Effector memory CD4-positive, alpha-beta T cell (primary cell): ENCODE measurements around the gene EMILIN2.
"Not testable (repeated sequence)": the region's sequence is repeated elsewhere in the genome, so short reads cannot be mapped to it uniquely, and the experiment has no call there.

ENCODE experiments used
- DNase-seq, 3 donors: peaks; one replicate each; pipeline ENCODE4 v3.0.0-alpha.2; 2020
- H3K27ac ChIP-seq: 2 replicates; pipeline ENCODE4 v1.7.0; 2013; ENCODE audit warnings: mild to moderate bottlenecking, low read length, moderate library complexity; ENCODE audit not compliant: insufficient read depth, poor library complexity, severe bottlenecking
- H3K27me3 ChIP-seq: replicated peaks from 2 replicates; pipeline ENCODE4 v1.7.0; 2013; ENCODE audit warnings: mild to moderate bottlenecking, low read length; ENCODE audit not compliant: insufficient read depth, control insufficient read depth, poor library complexity, severe bottlenecking
- H3K36me3 ChIP-seq: 2 replicates; pipeline ENCODE4 v1.7.0; 2013; ENCODE audit warnings: mild to moderate bottlenecking, low read length, moderate library complexity; ENCODE audit not compliant: control insufficient read depth, insufficient read depth
- H3K4me1 ChIP-seq: 2 replicates; pipeline ENCODE4 v1.7.0; 2013; ENCODE audit warnings: low read length, mild to moderate bottlenecking; ENCODE audit not compliant: control insufficient read depth, insufficient read depth, poor library complexity, severe bottlenecking
- H3K4me3 ChIP-seq: 2 replicates; pipeline ENCODE4 v1.7.0; 2013; ENCODE audit warnings: low read length, low read depth, mild to moderate bottlenecking; ENCODE audit not compliant: insufficient read depth, poor library complexity, severe bottlenecking
- H3K9me3 ChIP-seq: 2 replicates; pipeline ENCODE4 v1.7.0; 2013; ENCODE audit warnings: mild to moderate bottlenecking, low read length, moderate library complexity; ENCODE audit not compliant: control insufficient read depth

The EMILIN2 gene

DNA sequence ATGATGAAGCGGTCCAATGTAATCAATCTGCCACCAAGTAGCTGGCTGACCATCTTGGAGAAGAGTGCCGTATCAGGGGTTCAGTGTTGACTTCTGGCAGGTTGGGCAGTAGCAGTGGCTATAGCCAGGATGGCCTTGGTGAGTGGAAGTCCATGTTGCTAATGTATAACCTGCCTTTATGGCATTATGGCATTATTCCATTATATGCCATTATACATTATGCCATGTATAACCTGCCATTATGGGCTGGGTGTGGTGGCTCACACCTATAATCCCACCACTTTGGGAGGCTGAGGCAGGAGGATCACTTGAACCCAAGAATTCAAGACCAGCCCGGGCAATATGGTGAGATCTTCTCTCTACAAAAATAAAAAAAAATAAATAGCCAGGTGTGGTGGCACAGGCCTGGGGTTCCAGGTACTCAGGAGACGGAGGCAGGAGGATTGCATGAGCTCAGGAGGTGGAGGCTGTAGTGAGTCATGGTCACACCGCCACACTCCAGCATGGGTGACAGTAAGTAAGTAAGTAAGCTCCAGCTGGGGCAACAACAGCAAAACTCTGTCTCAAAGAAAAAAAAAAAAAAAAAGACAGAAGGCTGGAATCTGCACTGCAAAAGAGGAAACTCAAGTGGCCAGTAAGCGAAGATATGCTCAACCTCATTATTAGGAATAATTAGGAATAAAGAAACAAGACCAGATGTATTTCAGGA is 24.4 kb upstream of the EMILIN2 start:
- Histone ChIP-seq H3K27ac (no peak overlapping the region), H3K4me1 (no peaks in the 10 kb centered on the region), H3K27me3 (no peaks in the 10 kb centered on the region), H3K4me3 (no peak overlapping the region), H3K36me3 (no peaks in the 10 kb centered on the region), H3K9me3 (no peaks in the 10 kb centered on the region)
- no peak for DNase-seq

DNA sequence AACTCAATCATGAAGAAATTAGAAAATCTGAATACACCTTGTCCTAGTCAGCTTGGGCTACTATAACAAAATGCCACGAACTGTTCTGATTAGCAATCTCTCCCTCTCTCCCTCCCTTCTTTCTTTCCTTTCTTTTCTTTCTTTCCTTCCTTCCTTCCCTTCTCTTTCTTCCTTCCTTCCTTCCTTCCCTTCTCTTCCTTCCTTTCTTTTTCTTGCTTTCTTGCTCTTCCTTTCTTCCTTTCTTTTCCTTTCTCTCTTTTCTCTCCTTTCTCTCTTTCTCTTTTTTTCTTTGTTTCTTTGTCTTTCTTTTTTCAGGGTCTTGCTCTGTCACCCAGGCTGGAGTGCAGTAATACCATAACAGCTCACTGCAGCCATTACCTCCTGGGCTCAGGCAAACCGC is 23.6 kb upstream of the EMILIN2 start:
- DNase-seq: no peak
- H3K4me1 ChIP-seq: no peaks in the 10 kb centered on the region
- no peaks in the 10 kb centered on the region for H3K9me3 ChIP-seq
- no peak overlapping the region for H3K4me3 ChIP-seq
- no peaks in the 10 kb centered on the region for H3K27me3 ChIP-seq
- no peak overlapping the region for H3K27ac ChIP-seq
- H3K36me3 ChIP-seq: no peaks in the 10 kb centered on the region

DNA sequence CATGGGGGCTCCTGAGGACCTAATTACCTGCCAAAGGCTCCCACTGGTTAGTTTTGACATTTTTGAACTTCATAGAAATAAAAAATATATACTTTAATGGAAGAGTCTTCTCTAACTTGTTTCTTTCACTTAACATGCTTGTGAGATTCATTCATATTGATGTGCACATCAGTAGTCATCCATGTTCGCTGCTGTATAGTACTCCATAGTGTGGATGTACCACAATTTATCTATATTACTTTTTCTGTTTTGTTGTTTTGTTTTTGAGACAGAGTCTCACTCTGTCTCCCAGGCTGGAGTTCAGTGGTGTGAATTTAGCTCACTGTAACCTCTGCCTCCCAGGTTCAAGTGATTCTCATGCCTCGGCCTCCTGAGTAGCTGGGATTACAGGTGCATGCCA is 22.8 kb upstream of the EMILIN2 start:
- DNase-seq: no peak
- H3K9me3 ChIP-seq: no peaks in the 10 kb centered on the region
- H3K36me3 ChIP-seq: no peaks in the 10 kb centered on the region
- no peak overlapping the region for H3K27ac ChIP-seq
- no peaks in the 10 kb centered on the region for H3K4me1 ChIP-seq
- H3K27me3 ChIP-seq: no peaks in the 10 kb centered on the region
- no peak overlapping the region for H3K4me3 ChIP-seq

DNA sequence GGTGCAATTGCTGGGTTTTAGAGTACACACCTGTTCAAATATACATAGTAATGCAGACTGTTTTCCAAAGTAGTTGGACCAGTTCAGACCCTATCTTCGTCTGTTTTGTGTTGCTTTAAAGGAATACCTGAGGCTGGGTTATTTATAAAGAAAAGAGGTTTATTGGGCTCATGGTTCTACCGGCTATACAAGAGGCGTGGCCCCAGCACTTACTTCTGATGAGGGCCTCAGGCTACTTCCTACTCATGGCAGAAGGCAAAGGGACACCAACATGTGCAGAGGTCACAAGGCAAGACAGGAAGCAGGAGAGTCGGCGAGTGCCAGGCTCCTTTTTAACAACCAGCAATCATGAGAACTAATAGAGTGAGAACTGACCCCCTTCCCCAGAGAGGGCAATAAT is 21.9 kb upstream of the EMILIN2 start:
- Histone ChIP-seq H3K36me3 (no peaks in the 10 kb centered on the region), H3K27me3 (no peaks in the 10 kb centered on the region), H3K4me1 (no peaks in the 10 kb centered on the region), H3K4me3 (no peak overlapping the region), H3K27ac (no peak overlapping the region), H3K9me3 (no peaks in the 10 kb centered on the region)
- DNase-seq: no peak

DNA sequence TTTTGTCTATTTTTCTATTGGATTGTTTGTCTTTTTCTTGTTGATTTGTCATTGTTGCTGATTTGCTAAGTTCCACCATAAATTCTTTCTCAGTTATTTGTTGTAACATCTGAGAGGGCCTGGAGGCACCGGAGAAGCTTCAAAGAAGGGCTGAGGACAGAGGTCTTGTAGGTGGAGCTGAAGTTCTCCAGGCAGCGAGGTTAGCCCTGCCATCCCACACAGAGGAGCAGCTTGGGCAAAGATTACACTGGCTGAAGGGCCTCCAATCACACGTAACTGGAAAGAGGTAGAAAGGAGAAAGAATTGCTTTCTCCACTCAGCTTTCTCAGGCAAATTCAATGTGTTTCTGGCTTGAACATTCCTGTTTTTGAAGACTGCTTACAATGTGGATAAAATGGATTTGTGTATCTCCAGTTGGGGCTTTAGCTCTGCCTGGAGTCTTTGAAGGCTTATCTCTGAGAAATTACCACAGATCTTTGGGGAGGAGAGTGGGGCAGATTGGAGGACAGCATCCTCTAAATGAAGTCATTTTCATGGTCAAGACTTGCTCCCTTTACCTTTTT is 21.1 kb upstream of the EMILIN2 start:
- Histone ChIP-seq H3K9me3 (no peaks in the 10 kb centered on the region), H3K27me3 (no peaks in the 10 kb centered on the region), H3K4me1 (no peaks in the 10 kb centered on the region), H3K36me3 (no peaks in the 10 kb centered on the region), H3K27ac (no peak overlapping the region), H3K4me3 (no peak overlapping the region)
- DNase-seq: no peak

DNA sequence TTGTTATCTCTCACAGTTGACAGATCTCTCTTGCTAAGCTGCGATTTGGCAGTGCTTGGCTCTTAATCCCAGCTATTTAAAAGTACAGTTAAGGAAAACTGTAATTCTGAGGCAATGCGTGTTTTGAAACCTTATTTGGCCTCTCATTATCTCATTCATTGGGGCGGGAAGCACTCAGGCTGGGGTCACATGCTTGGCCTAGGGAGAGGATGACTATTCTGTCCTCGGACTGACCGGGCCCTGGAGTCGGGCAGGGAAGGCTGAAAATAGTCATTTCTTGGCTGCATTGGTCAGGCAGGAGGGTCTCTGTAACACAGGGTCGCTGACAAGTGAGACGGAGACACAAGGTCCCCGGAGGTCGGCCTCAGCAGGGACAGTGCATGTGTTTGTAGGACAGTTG is 20.2 kb upstream of the EMILIN2 start:
- H3K27ac ChIP-seq: no peak overlapping the region
- no peak for DNase-seq
- H3K9me3 ChIP-seq: no peaks in the 10 kb centered on the region

DNA sequence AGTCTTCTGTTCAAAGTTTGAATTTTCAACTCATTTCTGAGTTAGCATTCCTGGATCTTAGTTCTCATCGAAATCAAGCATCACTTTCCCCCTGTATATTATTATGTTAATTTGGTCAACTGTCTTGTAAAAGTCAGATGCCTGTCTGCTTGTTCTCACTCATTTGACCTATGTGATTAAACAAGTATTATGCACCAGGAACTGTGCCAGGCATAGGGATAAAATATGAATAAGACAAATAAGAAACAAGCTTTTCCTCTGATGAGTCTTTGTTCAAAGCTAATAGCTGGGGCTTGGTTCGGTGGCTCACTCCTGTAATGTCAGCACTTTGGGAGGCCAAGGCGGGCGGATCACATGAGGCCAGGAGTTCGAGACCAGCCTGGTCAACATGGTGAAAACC is 19.7 kb upstream of the EMILIN2 start:
- Histone ChIP-seq H3K4me3 (no peak overlapping the region), H3K4me1 (no peaks in the 10 kb centered on the region), H3K27ac (no peak overlapping the region), H3K36me3 (no peaks in the 10 kb centered on the region), H3K27me3 (no peaks in the 10 kb centered on the region), H3K9me3 (no peaks in the 10 kb centered on the region)
- no peak for DNase-seq

More for the DNA sequence above, 20.2 kb upstream of the EMILIN2 start:
- Histone ChIP-seq H3K4me1 (no peaks in the 10 kb centered on the region), H3K36me3 (no peaks in the 10 kb centered on the region), H3K27me3 (no peaks in the 10 kb centered on the region), H3K4me3 (no peak overlapping the region)

DNA sequence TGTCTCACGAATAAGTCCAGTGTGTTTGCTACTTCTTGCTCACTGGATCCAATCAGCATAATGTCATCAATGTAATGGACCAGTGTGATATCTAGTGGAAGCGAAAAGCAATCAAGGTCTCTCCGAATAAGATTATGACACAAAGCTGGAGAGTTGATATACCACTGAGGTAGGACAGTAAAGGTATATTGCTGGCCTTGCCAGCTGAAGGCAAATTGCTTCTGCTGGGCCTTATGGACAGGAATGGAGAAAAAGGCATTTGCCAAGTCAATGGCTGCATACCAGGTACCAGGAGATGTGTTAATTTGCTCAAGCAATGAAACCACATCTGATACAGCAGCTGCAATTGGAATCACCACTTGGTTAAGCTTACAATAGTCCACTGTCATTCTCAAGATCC is 10.7 kb upstream of the EMILIN2 start:
- not testable (repeated sequence) for H3K27ac ChIP-seq, H3K27me3 ChIP-seq, DNase-seq, H3K9me3 ChIP-seq, H3K4me1 ChIP-seq, H3K4me3 ChIP-seq, H3K36me3 ChIP-seq

DNA sequence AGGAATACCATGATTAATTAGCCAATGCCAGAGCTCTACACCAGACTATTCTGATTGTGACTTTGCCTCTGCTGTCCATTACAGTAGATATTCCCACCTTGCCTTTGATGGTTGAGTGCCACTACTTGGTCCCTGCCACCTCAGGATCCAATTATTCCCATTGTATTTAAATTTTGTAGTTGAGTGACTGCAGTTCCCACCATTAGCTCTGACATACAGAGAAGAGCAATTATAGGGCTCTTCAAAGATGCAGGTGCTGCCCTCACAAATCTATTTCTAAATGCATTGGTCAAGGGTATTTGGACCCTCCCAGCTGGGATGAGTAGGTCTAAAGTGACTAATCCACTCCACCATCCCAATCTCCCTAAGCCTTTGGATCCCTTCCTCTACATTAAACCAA is 9.5 kb upstream of the EMILIN2 start:
- DNase-seq: not testable (repeated sequence)

DNA sequence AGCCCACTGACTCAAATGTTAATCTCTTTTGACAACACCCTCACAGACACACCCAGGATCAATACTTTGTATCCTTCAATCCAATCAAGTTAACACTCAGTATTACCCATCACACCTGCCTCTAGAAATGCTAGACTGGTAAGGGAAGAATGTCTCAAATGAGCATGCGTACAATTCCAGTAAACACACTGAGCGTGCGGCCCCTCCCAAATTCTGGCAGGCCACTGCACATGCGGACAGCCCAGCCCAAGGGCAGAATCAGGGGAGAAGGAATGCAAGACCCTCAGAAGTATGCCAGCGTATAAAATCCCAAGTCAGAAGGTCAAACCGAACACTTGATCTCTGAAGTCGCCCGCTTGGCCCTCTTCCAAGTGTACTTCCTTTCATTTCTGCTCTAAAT is 7.6 kb upstream of the EMILIN2 start:
- H3K4me1 ChIP-seq: no peaks in the 10 kb centered on the region
- H3K9me3 ChIP-seq: no peaks in the 10 kb centered on the region
- H3K27ac ChIP-seq: no peak overlapping the region
- no peaks in the 10 kb centered on the region for H3K27me3 ChIP-seq
- DNase-seq: no peak
- no peak overlapping the region for H3K4me3 ChIP-seq
- no peaks in the 10 kb centered on the region for H3K36me3 ChIP-seq

More for the DNA sequence above, 9.5 kb upstream of the EMILIN2 start:
- H3K9me3 ChIP-seq, H3K27me3 ChIP-seq, H3K4me3 ChIP-seq, H3K36me3 ChIP-seq, H3K4me1 ChIP-seq, H3K27ac ChIP-seq: not testable (repeated sequence)
